Measurements from ENCODE around the gene SAP25.
A peak's percentile ranks its signal among the peaks of the same experiment; 100 is the strongest.
"Not testable (repeated sequence)": the region's sequence is repeated elsewhere in the genome, so short reads cannot be mapped to it uniquely, and the experiment has no call there.

The SAP25 gene

GRCh38 chr7:100556541-100556940 lies 17.2 kb downstream of the SAP25 start:
- no peak for DNase-seq

- DNase-seq: no peak
These were observed 18.0 kb downstream of the SAP25 start for GRCh38 chr7:100555701-100556100.

GRCh38 chr7:100553032-100553431 lies 20.7 kb downstream of the SAP25 start:
- no peak for DNase-seq

- DNase-seq: no peak
These were observed 21.2 kb downstream of the SAP25 start for GRCh38 chr7:100552532-100552931.

- not testable (repeated sequence) for DNase-seq
These were observed 25.3 kb downstream of the SAP25 start for GRCh38 chr7:100548446-100548845.

GRCh38 chr7:100547872-100548271 lies 25.8 kb downstream of the SAP25 start:
- no peak for DNase-seq

GRCh38 chr7:100546926-100547800 lies 26.5 kb downstream of the SAP25 start:
- DNase-seq: no peak

- DNase-seq: no peak
These were observed 27.4 kb downstream of the SAP25 start for GRCh38 chr7:100546129-100546925.

GRCh38 chr7:100545360-100546128 lies 28.2 kb downstream of the SAP25 start:
- peak; percentile 80 for DNase-seq

GRCh38 chr7:100544967-100545359 lies 28.7 kb downstream of the SAP25 start:
- DNase-seq: no peak

- DNase-seq: no peak
These were observed 29.3 kb downstream of the SAP25 start for GRCh38 chr7:100544386-100544785.

- DNase-seq: no peak
These were observed 30.1 kb downstream of the SAP25 start for GRCh38 chr7:100543586-100543985.

GRCh38 chr7:100541309-100541708 lies 32.4 kb downstream of the SAP25 start:
- DNase-seq: peak; percentile 29

- DNase-seq: no peak
These were observed 33.5 kb downstream of the SAP25 start for GRCh38 chr7:100540073-100540723.

- DNase-seq: peak; percentile 41
These were observed 34.2 kb downstream of the SAP25 start for GRCh38 chr7:100539436-100540006.

- peak; percentile 100 for DNase-seq
These were observed 34.9 kb downstream of the SAP25 start, which contains the start of gene AGFG2 for GRCh38 chr7:100538654-100539435. Gene AGFG2, plus strand, starts transcription at chr7:100539203. Its CDS starts 144 bp downstream, at chr7:100539347.

GRCh38 chr7:100538348-100538653 lies 35.4 kb downstream of the SAP25 start:
- no peak for DNase-seq

GRCh38 chr7:100536695-100537094 lies 37.0 kb downstream of the SAP25 start:
- not testable (repeated sequence) for DNase-seq

- DNase-seq: not testable (repeated sequence)
These were observed 37.7 kb downstream of the SAP25 start for GRCh38 chr7:100535982-100536381.

GRCh38 chr7:100532165-100533022 lies 41.3 kb downstream of the SAP25 start:
- no peak for DNase-seq
